Placental pericyte (primary cell): ENCODE results near the gene SORCS1. TPM values are rescaled to one million over a fixed set of nuclear protein-coding genes. Genes with fewer than 3 reads are reported as not detected.
A peak's percentile ranks its signal among the peaks of the same experiment; 100 is the strongest.

Source experiments
- small RNA-seq: library from RNA; depleted of rRNA; stranded (forward); fragments of <200 nt; gene quantifications from one replicate; pipeline ENCODE3, GENCODE V24; 2012; ENCODE audit warnings: low replicate concordance
- total RNA-seq: library from RNA; depleted of rRNA; stranded (reverse); fragments of >200 nt; gene quantifications from 2 replicates; pipeline ENCODE4 v1.2.3, GENCODE V29; 2012

The SORCS1 gene
- not detected in 2 replicates for total RNA-seq

DNA sequence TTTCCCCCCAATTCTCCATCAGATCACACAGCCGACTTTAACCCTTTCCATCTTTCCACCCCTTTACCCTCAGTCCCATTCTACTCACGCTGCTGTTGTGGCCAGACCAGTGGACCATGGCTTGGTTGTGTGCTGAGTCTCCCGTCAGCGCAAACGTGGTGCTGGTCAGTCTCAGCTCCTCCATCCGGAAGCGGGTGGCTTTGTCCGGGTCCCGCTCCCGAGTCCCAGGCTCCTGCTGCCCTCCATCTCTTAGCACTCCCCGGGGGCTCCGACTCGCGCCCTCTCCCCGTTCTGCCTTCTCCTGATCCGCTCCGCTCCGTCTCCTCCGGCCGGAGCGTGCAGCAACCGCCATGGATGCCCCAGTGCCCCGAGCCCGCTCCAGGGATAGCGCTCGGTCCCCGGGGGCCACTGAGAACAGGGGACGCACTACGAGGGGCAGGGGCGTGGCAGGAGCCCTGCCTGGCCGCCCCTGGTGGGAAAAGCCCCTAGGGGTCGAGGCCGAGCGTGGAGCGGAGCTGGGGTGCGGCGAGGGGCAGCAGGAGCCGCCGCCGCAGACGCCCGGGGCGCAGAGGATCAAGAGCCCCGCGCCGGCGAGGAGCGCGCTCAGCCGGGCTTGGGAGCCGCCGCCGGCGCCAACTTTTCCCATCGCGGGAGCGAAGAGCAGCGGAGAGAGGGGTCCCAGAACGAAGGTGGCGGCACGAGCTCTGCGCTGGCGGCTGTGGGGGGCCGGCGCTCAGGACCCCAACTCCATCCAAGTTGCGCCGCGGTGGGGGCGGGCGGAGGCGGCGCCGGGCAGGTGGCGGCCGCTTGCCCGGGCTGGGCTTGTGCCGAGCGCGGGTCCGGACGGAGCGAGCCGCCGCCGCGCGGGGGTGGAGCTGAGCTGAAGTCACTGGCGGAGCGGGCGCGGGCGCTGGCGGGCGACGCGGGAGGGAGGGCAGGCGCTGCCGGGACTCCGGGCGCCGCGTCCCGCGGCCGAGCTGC, at the start of gene SORCS1:
Gene SORCS1 (minus strand): TSS at position 826 of the 981 bp plus-strand sequence.

Small RNA genes within 50 kb of the gene (small RNA-seq; reads per million reads assigned to genes)
- 1.4 reads per million, percentile 58 among the genes with 10 or more reads in this experiment for gene RNA5SP325
